Hepatocyte (in vitro differentiated cells): ENCODE results near the gene NPW.

Experiments
- CTCF ChIP-seq: fragments of 200-600 bp; sonication (generic); IDR thresholded peaks from 2 replicates; pipeline ENCODE4 v1.5.1; 2016; ENCODE audit warnings: antibody characterized with exemption, mild to moderate bottlenecking; ENCODE audit not compliant: poor library complexity
- EZH2 ChIP-seq: fragments of 200-600 bp; sonication (generic); IDR thresholded peaks from 2 replicates; pipeline ENCODE4 v1.6.1; 2016; ENCODE audit warnings: antibody characterized with exemption, mild to moderate bottlenecking, borderline replicate concordance
- EZH2phosphoT487 ChIP-seq: fragments of 200-600 bp; sonication (generic); IDR thresholded peaks from one replicate; pipeline ENCODE4 v1.6.1; 2018; ENCODE audit warnings: antibody characterized with exemption, mild to moderate bottlenecking, low read depth, moderate library complexity; ENCODE audit not compliant: unreplicated experiment, severe bottlenecking

DNA sequence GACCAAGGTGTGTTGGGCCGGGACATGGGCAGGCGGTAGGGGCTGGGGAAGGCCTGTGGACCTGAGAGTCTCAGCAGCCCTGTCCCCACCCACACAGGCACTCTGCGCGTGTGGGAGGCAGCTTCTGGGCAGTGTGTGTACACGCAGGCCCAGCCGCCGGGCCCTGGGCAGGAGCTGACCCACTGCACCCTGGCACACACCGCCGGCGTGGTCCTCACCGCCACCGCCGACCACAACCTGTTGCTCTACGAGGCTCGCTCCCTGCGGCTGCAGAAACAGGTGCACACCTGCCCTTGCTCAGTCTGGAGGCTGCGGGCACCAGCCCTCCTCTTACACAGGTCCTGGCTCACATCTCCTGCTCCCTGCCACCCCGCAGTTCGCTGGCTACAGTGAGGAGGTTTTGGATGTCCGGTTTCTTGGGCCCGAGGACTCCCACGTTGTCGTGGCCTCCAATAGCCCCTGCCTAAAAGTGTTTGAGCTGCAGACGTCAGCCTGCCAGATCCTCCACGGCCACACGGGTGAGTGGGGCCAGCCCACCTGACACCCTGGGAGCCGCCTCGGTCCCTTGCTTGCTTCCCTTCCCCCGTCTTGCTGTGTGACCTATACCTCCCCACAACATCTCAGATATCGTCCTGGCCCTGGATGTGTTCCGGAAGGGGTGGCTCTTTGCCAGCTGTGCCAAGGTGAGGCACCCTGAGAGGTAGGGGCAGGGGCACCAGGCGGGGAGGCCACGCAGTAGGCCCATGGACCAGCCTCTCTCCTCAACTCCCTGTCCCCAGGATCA is 44.0 kb upstream of the NPW start:
- TF ChIP-seq EZH2phosphoT487 (no peak), CTCF (no peak), EZH2 (no peak)
